ENCODE measurements around the gene SLC12A8. TPM values are rescaled to one million over a fixed set of nuclear protein-coding genes. Genes with fewer than 3 reads are reported as not detected.
A peak's percentile ranks its signal among the peaks of the same experiment; 100 is the strongest.

Gene SLC12A8
- total RNA-seq, 2 donors from 2014 or later = 0.67 to 0.69 TPM

- no peak for DNase-seq (ENCODE audit: low spot score)
- intact Hi-C loops (cut with DNase I) = loop anchor here (1.0 to 10.0 kb wide), 3 partner anchors 31 to 150 kb away; no protein-coding TSS in a partner anchor
Measured at GRCh38 chr3:125144653-125145314, 67.8 kb downstream of the SLC12A8 start.

GRCh38 chr3:125143982-125144652 is 68.4 kb downstream of the SLC12A8 start:
- DNase-seq (ENCODE audit: low spot score) = peak; percentile 77
- intact Hi-C loops (cut with DNase I) = loop anchor here (1.0 to 10.0 kb wide), 3 partner anchors 31 to 149 kb away; no protein-coding TSS in a partner anchor

GRCh38 chr3:125143538-125143937 is 69.0 kb downstream of the SLC12A8 start:
- intact Hi-C loops (cut with DNase I) = loop anchor here (5.0 to 10.0 kb wide), 2 partner anchors 91 to 149 kb away; no protein-coding TSS in a partner anchor
- peak; percentile 81 for DNase-seq (ENCODE audit: low spot score)

GRCh38 chr3:125142940-125143339 is 69.6 kb downstream of the SLC12A8 start:
- intact Hi-C loops (cut with DNase I) = loop anchor here (5.0 to 10.0 kb wide), 2 partner anchors 91 to 148 kb away; no protein-coding TSS in a partner anchor
- DNase-seq (ENCODE audit: low spot score) = no peak

- intact Hi-C loops (cut with DNase I) = loop anchor here (5.0 to 10.0 kb wide), 2 partner anchors 90 to 148 kb away; no protein-coding TSS in a partner anchor
- DNase-seq (ENCODE audit: low spot score) = peak; percentile 67
Measured at GRCh38 chr3:125142420-125142778, 70.1 kb downstream of the SLC12A8 start.

- intact Hi-C loops (cut with DNase I) = loop anchor here (1.0 to 10.0 kb wide), 3 partner anchors 10 to 147 kb away; no protein-coding TSS in a partner anchor
- peak; percentile 93 for DNase-seq (ENCODE audit: low spot score)
Measured at GRCh38 chr3:125141596-125142419, 70.7 kb downstream of the SLC12A8 start.

- intact Hi-C loops (cut with DNase I) = loop anchor here (1.0 to 10.0 kb wide), 3 partner anchors 9 to 146 kb away; no protein-coding TSS in a partner anchor
Measured at GRCh38 chr3:125140818-125141595, 71.5 kb downstream of the SLC12A8 start.

GRCh38 chr3:125140011-125140817 is 72.3 kb downstream of the SLC12A8 start:
- intact Hi-C loops (cut with DNase I) = loop anchor here (5.0 to 10.0 kb wide), 2 partner anchors 88 to 145 kb away; no protein-coding TSS in a partner anchor
- peak; percentile 63 for DNase-seq (ENCODE audit: low spot score)

More at GRCh38 chr3:125140818-125141595, 71.5 kb downstream of the SLC12A8 start:
- peak; percentile 79 for DNase-seq (ENCODE audit: low spot score)

- DNase-seq (ENCODE audit: low spot score) = peak; percentile 60
- intact Hi-C loops (cut with DNase I) = no loop called here
Measured at GRCh38 chr3:125139386-125139785, 73.2 kb downstream of the SLC12A8 start.

- intact Hi-C loops (cut with DNase I) = no loop called here
- peak; percentile 90 for DNase-seq (ENCODE audit: low spot score)
Measured at GRCh38 chr3:125137358-125138033, 75.1 kb downstream of the SLC12A8 start.

GRCh38 chr3:125136966-125137357 is 75.6 kb downstream of the SLC12A8 start:
- peak; percentile 76 for DNase-seq (ENCODE audit: low spot score)
- intact Hi-C loops (cut with DNase I) = no loop called here

- DNase-seq (ENCODE audit: low spot score) = no peak
- intact Hi-C loops (cut with DNase I) = no loop called here
Measured at GRCh38 chr3:125136515-125136914, 76.0 kb downstream of the SLC12A8 start.

- DNase-seq (ENCODE audit: low spot score) = no peak
- intact Hi-C loops (cut with DNase I) = no loop called here
Measured at GRCh38 chr3:125134952-125135351, 77.6 kb downstream of the SLC12A8 start.

- intact Hi-C loops (cut with DNase I) = loop anchor here in 1 of 2 donors (1.0 kb wide), 1 partner anchor 8 kb away; no protein-coding TSS in a partner anchor
- no peak for DNase-seq (ENCODE audit: low spot score)
Measured at GRCh38 chr3:125132815-125133214, 79.7 kb downstream of the SLC12A8 start.

- peak; percentile 92 for DNase-seq (ENCODE audit: low spot score)
- intact Hi-C loops (cut with DNase I) = no loop called here
Measured at GRCh38 chr3:125129512-125129997, 83.0 kb downstream of the SLC12A8 start.

- intact Hi-C loops (cut with DNase I) = no loop called here
- DNase-seq (ENCODE audit: low spot score) = no peak
Measured at GRCh38 chr3:125128861-125129501, 83.6 kb downstream of the SLC12A8 start.

GRCh38 chr3:125126323-125126722 is 86.2 kb downstream of the SLC12A8 start:
- intact Hi-C loops (cut with DNase I) = no loop called here
- no peak for DNase-seq (ENCODE audit: low spot score)

Measured in posterior vena cava (tissue), 2 donors.